Measurements from ENCODE around the gene KDM5A. TPM values are rescaled to one million over a fixed set of nuclear protein-coding genes. Genes with fewer than 3 reads are reported as not detected.
A peak's percentile ranks its signal among the peaks of the same experiment; 100 is the strongest.

Gene KDM5A
- total RNA-seq, 1 donor from 2014 or later, result 76.7 TPM

- no peak overlapping the region for H3K4me3 Mint-ChIP-seq
- no peak for TF ChIP-seq CTCF (conservative IDR thresholded peaks at IDR 0.05)
- H3K27ac Mint-ChIP-seq, result no peak overlapping the region
- no peaks in the 10 kb centered on the region for H3K9me3 Mint-ChIP-seq
- H3K4me1 Mint-ChIP-seq (ENCODE audit: unreplicated experiment), result peaks cover 7% of the 10 kb centered on the region
- peaks cover 30% of the 10 kb centered on the region for H3K27me3 Mint-ChIP-seq
- DNase-seq (ENCODE audit: extremely low spot score, unreplicated experiment), result no peak
- H3K36me3 Mint-ChIP-seq, result peaks cover 7% of the 10 kb centered on the region
Observed at GRCh38 chr12:252636-253035, 136.5 kb downstream of the KDM5A start.

- H3K9me3 Mint-ChIP-seq, result no peaks in the 10 kb centered on the region
- H3K4me3 Mint-ChIP-seq, result no peak overlapping the region
- no peak for TF ChIP-seq CTCF (conservative IDR thresholded peaks at IDR 0.05)
- DNase-seq (ENCODE audit: extremely low spot score, unreplicated experiment), result no peak
- peaks cover 20% of the 10 kb centered on the region for H3K27me3 Mint-ChIP-seq
- H3K4me1 Mint-ChIP-seq (ENCODE audit: unreplicated experiment), result no peaks in the 10 kb centered on the region
- H3K27ac Mint-ChIP-seq, result no peak overlapping the region
- peaks cover 7% of the 10 kb centered on the region for H3K36me3 Mint-ChIP-seq
Observed at GRCh38 chr12:247271-247670, 141.8 kb downstream of the KDM5A start.

- Mint-ChIP-seq H3K27me3 (peaks cover 25% of the 10 kb centered on the region), H3K27ac (no peak overlapping the region), H3K9me3 (no peaks in the 10 kb centered on the region), H3K4me1 (ENCODE audit: unreplicated experiment) (no peaks in the 10 kb centered on the region), H3K36me3 (peaks cover 16% of the 10 kb centered on the region), H3K4me3 (no peak overlapping the region)
- peak; percentile 29 for DNase-seq (ENCODE audit: extremely low spot score, unreplicated experiment)
- TF ChIP-seq CTCF (conservative IDR thresholded peaks at IDR 0.05), result no peak
Observed at GRCh38 chr12:243381-243780, 145.7 kb downstream of the KDM5A start.

GRCh38 chr12:242496-242895 is 146.6 kb downstream of the KDM5A start:
- TF ChIP-seq CTCF (conservative IDR thresholded peaks at IDR 0.05), result no peak
- Mint-ChIP-seq H3K4me3 (no peak overlapping the region), H3K9me3 (no peaks in the 10 kb centered on the region), H3K36me3 (peaks cover 16% of the 10 kb centered on the region), H3K27me3 (peaks cover 25% of the 10 kb centered on the region), H3K4me1 (ENCODE audit: unreplicated experiment) (no peaks in the 10 kb centered on the region), H3K27ac (no peak overlapping the region)
- DNase-seq (ENCODE audit: extremely low spot score, unreplicated experiment), result peak; percentile 49

GRCh38 chr12:241266-241665 is 147.9 kb downstream of the KDM5A start:
- H3K4me3 Mint-ChIP-seq, result no peak overlapping the region
- TF ChIP-seq CTCF (conservative IDR thresholded peaks at IDR 0.05), result no peak
- H3K36me3 Mint-ChIP-seq, result peaks cover 19% of the 10 kb centered on the region
- peak; percentile 29 for DNase-seq (ENCODE audit: extremely low spot score, unreplicated experiment)
- H3K27ac Mint-ChIP-seq, result no peak overlapping the region
- H3K4me1 Mint-ChIP-seq (ENCODE audit: unreplicated experiment), result no peaks in the 10 kb centered on the region
- H3K9me3 Mint-ChIP-seq, result peaks cover 5% of the 10 kb centered on the region
- H3K27me3 Mint-ChIP-seq, result peaks cover 27% of the 10 kb centered on the region

GRCh38 chr12:240566-240965 is 148.6 kb downstream of the KDM5A start:
- H3K9me3 Mint-ChIP-seq, result peaks cover 11% of the 10 kb centered on the region
- H3K4me1 Mint-ChIP-seq (ENCODE audit: unreplicated experiment), result no peaks in the 10 kb centered on the region
- no peak overlapping the region for H3K4me3 Mint-ChIP-seq
- H3K27me3 Mint-ChIP-seq, result peaks cover 30% of the 10 kb centered on the region
- H3K36me3 Mint-ChIP-seq, result peaks cover 24% of the 10 kb centered on the region
- TF ChIP-seq CTCF (conservative IDR thresholded peaks at IDR 0.05), result no peak
- peak; percentile 52 for DNase-seq (ENCODE audit: extremely low spot score, unreplicated experiment)
- no peak overlapping the region for H3K27ac Mint-ChIP-seq
